K562 (cell line): ENCODE data around the gene HSD17B12. TPM values are rescaled to one million over a fixed set of nuclear protein-coding genes. Genes with fewer than 3 reads are reported as not detected.

Experiments used
- CBX1 ChIP-seq: sonication (generic); IDR thresholded peaks from 2 replicates; pipeline ENCODE4 v1.6.1; 2016; ENCODE audit warnings: antibody characterized with exemption, low read depth, mild to moderate bottlenecking
- CSDE1 ChIP-seq, 2 experiments: fragments of 450-650 bp; IDR thresholded peaks; 2 replicates each; pipeline ENCODE4 v1.6.1; 2016; ENCODE audit warnings: mild to moderate bottlenecking in 1 of 2
- GTF2E2 ChIP-seq: fragments of 200-800 bp; sonication (Bioruptor generic); IDR thresholded peaks from 2 replicates; pipeline ENCODE4 v1.6.1; 2016; ENCODE audit warnings: missing genetic modification characterization, missing compliant biosample characterization
- HMGN3 ChIP-seq: IDR thresholded peaks from 2 replicates; pipeline ENCODE4 v1.6.1; 2011; ENCODE audit warnings: borderline replicate concordance, low read depth, mild to moderate bottlenecking, mixed read lengths, low read length; ENCODE audit not compliant: insufficient read length; ENCODE audit errors: extremely low read depth
- SAFB ChIP-seq: fragments of 200-400 bp; formaldehyde crosslinking; IDR thresholded peaks from 2 replicates; pipeline ENCODE4 v1.6.1; 2017; ENCODE audit warnings: low read depth, low read length, borderline replicate concordance
- SFPQ ChIP-seq: fragments of 200-400 bp; formaldehyde crosslinking; IDR thresholded peaks from 2 replicates; pipeline ENCODE4 v1.6.1; 2017; ENCODE audit warnings: mild to moderate bottlenecking, low read depth, low read length, moderate library complexity
- SMARCA5 ChIP-seq: fragments of 450-650 bp; IDR thresholded peaks from 2 replicates; pipeline ENCODE4 v1.6.1; 2016
- ZBTB17 ChIP-seq: fragments of 450-650 bp; formaldehyde crosslinking; IDR thresholded peaks from 2 replicates; pipeline ENCODE4 v1.4.0; 2020; ENCODE audit warnings: mild to moderate bottlenecking
- ZNF277 ChIP-seq: fragments of 250-450 bp; sonication (Bioruptor Pico); IDR thresholded peaks from 2 replicates; pipeline ENCODE4 v1.8.0; 2022; ENCODE audit warnings: inconsistent platforms, mild to moderate bottlenecking, moderate library complexity, borderline replicate concordance
- ZNF407 ChIP-seq: fragments of 450-650 bp; IDR thresholded peaks from 2 replicates; pipeline ENCODE4 v1.6.1; 2016; ENCODE audit warnings: low read depth
- polyA plus RNA-seq, 8 experiments: library from polyadenylated mRNA; depleted of rRNA in 4 of 8; stranded (reverse) in 5 of 8; unstranded in 3 of 8; fragments of >200 nt; fragmentation: Nextera tagmentation in 2 of 8; fragmentation: Illumina TruSeq in 1 of 8; extraction: Ambion mirVana in 2 of 8; extraction: Trizol in 1 of 8; gene quantifications; 2 replicates each; pipeline versions ENCODE4 v1.2.1 to v1.2.3, GENCODE V29; 2011 to 2014; ENCODE audit warnings: inconsistent platforms in 1 of 8, missing spikeins in 1 of 8
- total RNA-seq, 7 experiments: library from RNA; depleted of rRNA in 6 of 7; stranded (reverse); fragments of >200 nt in 6 of 7; fragmentation: Illumina TruSeq in 2 of 7; extraction: Trizol in 2 of 7; gene quantifications; 2 replicates each; pipeline versions ENCODE4 v1.2.1 to v1.2.3, GENCODE V29; 2011 to 2021; ENCODE audit warnings: low replicate concordance in 1 of 7

HSD17B12 gene
- total and polyA plus RNA-seq, 9 of the 15 experiments (the other 6 are each of a cell fraction or from before 2014, with no cell fraction given) = 9.1 to 34.5 (median 23.3) TPM

- TF ChIP-seq CBX1 (no peak), SMARCA5 (no peak), ZBTB17 (no peak), HMGN3 (no peak), SFPQ (no peak), GTF2E2 (tag) (no peak), ZNF277 (no peak), SAFB (no peak), ZNF407 (no peak), CSDE1 (IDR thresholded peaks at IDR 0.05) (no peak)
- TF ChIP-seq, all 486 proteins: peak for 0
Measured at GRCh38 chr11:43735115-43735514, 54.6 kb downstream of the HSD17B12 start (continued).
